ENCODE measurements around the gene HTR6.

Gene HTR6

DNA sequence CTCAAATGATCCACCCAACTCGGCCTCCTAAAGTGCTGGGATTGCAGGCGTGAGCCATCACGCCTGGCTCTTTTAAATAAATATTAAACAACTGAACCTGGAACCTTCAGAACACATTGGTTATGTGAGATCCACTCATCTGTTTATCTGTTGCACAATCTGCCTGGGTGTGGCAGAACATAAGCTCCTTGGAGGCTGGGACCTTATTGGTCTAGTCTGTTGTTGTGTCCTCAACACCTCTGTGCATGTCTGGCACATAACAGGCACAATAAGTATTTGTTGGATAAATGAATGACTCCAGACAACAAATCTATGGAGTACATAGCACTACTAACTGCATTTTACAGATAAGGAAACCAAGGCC lies 24.7 kb upstream of the HTR6 start:
- peak; percentile 2 for DNase-seq

DNA sequence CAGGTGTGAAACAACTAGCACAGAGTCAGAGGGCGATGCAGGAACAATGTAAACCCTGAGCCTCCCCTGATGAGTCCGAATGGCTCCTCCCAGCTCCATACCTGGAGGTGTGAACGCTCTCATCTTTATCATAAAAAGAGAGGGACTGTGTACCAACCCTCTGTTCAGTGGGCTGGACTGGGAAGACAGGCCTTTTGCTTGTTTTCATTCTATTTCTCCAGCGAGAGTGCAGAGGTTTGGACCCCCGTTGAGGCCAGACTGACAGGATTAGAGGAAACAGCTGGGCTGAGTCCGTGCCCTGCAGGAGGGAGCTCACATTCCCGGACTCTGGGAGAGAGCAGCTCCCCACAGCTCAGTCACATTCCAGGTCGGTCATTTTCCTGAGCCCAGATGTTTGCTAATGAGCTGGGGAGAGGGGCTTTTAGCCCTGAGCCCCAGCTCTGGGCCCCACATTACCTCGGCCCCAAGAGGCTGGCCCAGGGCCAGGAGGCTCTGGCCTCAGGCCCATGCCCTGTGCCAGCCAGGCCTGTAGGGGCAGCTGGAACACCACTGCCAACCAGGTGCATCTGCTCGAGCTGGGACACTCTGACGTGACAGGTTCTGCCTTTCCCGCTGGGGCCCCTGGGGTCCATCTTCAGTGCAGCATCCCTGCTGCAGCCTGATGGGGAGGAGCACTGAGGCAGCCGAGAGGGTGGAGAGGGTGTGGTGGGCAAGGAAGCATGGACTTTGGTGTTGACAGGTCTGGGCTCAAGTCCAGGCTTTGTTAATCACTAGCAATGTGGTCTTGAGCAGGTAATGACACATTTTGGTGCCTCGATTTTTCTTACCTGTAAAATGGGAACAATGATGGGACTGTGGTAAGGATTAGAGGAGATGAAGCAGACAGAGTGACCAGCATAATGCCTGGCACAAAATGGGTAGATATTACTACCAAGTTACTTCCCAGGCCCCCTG lies 24.0 kb upstream of the HTR6 start:
- DNase-seq = peak; percentile 88

DNA sequence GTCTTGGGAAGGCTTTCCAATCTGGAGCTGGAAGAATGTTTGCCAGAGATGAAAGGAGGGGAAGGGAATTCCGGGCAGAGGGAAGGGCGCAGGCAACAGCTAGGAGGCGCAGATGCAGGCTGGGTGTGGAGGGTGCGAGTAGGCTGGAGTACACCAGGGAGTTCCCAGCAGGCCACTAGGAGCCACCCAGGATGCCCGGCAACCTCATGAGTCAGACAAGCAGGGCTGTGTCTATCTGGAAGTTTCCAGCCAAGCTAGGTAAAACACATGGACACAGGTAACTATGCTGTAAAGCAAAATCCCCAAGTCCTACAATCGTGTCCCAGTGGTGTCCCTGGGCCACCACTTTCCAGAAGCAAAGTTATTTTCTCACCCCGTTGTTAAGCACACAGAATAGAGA lies 21.6 kb upstream of the HTR6 start:
- peak; percentile 4 for DNase-seq

DNA sequence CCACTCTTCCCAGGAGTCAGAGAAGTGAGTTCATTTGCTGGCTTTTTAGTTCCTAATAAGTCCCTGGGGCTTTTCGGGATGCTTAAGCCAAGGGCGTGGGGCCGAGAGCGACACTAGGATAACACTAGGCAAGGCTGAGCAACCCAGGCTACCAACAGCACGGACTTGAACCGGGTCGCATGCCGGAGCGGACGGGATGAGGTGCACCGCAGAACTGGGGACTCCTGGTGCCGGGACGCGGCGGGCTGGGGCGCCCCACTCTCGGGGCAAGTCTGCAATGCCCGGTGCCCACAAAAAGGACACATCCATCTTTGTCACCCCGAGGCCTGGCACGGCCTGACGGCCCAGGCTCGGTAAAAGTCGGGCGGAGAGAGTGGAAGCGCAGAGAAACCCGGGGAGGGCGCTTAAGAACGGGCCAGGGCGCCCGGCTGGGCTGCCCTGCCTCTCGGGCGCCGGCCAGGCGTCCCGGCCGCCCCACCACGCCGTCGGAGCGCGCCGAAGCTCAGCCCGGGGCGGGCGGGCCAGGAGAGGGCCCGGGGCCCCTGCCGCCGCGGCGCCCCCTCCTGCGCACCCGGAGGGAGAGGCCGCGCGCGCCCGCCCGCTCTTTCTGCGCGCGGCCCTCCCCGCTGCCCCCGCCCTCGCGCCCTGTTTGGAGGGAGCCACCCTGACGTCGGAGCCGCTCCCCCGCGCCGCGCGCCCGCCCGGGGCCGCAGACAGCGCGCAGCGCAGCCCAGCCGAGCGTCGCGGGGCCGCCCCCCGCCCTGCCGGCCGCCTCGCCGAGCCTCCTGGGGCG lies 20.9 kb upstream of the HTR6 start, which contains the start of gene NBL1:
TSS of gene NBL1 (plus strand) at position 710 of the 793 bp plus-strand sequence. CDS start 10,720 bp downstream, outside the sequence.
- DNase-seq = peak; percentile 54

DNA sequence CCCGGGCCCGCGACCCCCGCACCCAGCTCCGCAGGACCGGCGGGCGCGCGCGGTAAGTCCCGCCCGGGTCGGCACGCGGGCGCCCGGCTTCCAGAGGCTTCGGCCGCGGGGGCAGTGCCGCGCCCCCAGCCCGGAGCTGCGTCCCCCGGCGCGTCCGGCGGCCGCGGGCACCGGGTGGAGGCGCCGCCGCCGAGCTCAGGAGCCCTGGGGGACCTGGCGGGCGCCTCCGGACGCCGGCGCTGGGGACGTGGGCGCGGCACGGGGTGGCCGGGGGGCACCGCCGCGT lies 20.3 kb upstream of the HTR6 start:
- no peak for DNase-seq

DNA sequence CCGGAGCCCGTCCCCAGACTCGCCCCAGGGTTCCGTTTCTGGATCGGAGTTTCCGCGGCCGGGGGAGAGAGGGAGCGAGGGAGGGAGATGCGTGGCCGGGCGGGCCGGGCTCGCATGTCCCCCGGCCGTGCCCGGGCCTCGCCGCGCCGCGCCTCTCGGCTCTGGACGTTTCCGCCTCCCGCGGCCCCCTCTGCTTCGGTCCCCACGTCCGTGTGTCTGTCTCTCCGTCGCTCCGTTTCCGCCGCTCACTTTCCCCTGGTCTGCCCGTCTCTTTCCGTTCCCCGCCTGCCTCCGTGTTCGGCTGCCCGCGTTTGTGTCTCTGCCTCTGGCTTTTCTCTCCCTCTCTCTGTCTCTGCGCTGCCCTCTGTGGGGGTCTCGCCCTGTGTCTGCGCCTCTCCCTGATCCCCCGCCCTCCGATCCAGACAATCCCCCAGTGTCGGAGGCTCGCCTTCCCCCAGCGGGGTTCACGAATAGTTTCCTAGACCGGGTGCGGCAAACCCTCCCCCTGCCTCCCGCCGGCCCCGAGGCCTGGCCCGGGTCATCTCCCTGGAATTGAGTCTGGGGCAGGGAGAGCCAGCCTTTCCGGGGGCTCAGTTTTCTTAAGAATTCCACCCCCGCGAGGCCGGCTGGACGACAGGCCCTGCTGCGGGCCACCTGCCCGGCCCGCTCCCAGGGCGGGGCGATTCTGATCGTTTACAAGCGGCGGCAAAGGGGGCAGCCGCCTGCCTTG lies 19.8 kb upstream of the HTR6 start:
- DNase-seq = peak; percentile 34

DNA sequence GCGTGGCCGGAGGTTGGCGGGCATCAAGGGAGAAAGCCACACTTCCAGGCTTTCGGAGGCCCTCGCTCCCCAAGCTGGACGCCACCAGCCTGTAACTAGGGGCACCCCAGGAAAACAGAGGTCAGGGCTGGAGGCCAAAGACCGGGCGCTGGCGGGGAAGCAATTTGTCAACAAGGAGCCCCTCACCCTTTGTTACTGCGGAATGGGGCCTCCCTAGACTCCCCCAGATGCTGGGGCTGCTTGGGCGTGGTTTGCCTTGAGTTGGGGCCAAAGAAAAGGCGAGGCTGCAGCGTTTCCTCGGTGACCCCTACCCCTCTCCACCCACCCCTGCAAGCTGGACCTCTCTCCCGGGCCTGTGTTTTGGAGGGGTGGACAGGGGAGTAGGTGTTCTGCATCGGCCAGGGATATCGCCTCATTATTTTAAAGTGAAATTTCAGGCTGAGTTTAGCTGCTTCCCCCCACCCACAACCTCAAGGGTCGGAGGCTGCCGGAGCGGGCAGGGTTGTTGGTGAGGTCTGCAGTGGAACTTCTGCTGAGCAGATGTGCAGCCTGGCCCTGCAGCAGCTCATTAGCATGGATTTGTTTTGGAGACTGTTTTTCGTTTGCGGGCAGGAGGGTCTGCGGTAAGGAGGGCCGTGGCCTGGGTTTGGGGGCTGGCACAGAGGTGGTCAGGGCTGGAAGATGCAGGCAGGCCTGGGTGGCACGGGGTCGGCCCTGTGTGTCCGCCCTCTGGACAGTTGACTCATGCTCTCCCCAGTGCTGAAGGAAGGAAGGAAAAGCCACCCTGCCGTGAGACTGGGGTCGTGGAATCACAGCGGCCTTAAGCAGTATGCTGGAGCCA lies 19.0 kb upstream of the HTR6 start:
- DNase-seq = no peak

DNA sequence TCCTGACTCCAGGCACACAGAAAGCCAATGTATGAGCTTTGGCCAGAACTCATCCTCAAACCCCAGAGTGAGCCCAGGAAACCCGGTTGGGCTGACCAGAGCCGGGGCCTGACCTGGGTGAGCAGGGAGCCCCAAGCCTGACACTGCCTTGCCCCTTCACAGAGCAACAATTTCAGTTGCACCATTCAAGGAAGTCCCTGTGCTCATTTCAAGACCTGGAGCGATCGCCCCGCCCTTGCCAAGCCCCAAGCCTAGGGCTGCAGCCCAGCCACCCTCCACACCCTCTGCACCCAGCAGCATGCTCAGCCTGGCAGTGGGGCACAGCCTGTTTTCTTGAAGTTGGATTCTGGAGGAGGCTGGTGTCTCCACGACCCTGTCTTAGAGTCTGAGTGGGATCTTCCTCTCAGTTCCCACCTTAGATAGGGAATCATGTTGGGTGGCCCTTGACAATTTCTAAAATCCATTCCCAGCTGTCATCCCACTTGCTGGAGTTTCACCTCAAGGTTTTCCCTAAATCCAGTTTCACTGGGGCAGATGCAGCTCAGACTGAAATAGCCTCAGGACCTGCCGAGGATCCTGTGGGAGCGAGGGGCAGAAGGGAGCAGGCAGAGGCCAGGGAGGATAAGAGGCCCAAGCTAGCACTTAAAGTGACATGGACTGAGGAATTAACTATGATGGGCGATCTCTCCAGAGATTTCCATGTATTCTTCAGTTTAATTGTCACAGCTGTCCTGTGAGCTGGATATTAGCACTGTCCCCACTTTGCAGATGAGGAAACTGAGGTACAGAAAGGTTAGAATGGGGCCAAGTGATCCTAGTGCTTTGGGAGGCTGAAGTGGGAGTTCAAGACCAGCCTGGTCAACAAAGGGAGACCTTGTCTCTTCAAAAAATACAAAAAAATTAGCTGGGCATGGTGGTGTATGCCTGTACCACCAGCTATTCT lies 18.0 kb upstream of the HTR6 start:
- DNase-seq = peak; percentile 40

DNA sequence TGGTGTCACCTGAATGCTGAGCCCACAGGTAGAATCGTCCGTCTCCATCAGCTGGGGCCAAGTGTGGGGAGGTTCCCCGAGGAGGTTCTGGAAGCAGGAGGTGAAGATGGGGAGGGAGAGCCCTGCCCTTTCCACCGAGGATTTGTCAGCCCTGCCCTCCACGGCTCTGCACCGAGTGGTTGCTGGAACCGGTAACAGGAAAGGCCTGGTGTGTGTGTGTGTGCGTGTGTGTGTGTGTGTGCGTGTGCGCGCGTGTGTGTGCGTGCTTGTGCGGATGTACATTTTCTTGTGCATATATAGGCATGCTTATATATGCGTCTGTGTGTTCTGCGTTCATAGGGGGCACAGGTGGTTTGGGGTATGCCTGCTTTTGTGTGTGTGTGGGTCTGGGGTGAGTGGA lies 17.0 kb upstream of the HTR6 start:
- no peak for DNase-seq

DNA sequence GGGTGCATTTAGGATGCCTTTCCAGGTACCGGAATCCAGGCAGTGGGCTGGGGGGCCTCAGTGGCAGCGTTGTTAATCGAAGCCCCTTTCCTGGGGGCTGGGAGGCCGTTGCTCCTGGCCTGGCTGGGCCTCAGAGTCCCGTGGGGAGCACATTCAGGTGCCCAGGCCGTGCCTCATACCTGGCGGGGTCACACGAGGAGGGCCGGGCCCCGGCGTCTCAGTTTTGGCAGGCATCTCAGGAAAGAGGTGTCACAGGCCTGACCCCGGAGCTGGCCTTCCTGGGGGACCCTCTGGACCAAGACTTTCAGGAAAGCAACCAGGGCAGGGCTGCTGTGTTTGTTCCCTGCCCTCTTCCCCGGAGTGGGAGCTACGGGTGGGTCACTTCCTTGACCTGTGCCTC lies 16.4 kb upstream of the HTR6 start:
- DNase-seq = no peak

DNA sequence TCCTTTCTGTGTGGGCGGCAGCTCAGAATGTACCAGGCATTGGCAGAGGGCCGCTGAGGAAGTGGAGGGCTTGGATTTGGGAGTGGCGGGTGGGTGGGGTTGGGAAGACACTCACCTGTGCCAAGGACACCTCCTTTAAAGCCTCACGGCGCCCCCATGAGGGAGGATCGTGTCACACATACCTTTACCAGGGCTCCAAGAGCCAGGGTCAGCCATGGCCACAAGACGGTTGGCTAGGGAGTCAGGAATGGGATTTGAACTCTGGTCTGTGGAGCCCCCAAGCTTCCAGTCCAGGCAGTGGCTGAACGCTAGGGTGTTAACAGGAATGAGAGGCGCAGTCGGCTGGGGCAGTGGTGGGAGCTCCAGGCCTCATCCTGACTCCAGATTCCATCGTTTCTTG lies 16.0 kb upstream of the HTR6 start:
- no peak for DNase-seq

DNA sequence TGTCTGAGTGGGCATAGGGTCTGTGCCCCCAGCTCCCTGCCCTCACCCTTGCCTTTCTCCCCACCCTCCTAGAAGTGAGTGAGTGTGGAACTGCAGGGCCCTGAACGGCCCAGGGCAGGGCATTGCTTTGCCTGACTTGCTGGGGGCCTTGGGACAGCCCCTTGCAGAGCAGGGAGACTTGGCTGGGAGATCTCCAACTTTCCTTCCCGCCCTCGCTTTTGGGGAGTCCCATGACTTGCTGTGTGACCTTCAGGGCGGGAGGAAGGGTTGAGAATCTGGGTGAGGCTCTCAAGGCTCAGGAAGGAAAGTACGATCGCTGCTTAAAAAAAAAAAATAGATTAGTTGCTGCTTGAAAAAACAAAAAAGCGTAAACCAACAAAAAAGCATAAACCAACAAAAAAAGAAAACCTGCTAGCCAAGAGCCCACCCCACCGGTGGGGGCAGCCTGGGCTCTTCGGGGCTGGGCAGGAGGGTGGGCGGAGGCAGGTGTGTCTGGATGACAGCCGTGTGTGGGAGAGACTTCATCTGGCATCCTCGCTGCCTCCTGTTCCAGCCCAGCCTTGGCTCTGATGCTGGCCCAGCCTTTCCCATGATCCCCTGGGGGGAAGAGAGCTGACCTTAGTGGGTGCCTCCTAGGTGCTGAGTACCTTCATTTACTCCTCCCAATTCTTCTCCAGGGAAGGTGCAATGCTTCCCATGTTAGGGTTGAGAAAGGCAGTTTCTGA lies 14.1 kb upstream of the HTR6 start:
- DNase-seq = no peak

DNA sequence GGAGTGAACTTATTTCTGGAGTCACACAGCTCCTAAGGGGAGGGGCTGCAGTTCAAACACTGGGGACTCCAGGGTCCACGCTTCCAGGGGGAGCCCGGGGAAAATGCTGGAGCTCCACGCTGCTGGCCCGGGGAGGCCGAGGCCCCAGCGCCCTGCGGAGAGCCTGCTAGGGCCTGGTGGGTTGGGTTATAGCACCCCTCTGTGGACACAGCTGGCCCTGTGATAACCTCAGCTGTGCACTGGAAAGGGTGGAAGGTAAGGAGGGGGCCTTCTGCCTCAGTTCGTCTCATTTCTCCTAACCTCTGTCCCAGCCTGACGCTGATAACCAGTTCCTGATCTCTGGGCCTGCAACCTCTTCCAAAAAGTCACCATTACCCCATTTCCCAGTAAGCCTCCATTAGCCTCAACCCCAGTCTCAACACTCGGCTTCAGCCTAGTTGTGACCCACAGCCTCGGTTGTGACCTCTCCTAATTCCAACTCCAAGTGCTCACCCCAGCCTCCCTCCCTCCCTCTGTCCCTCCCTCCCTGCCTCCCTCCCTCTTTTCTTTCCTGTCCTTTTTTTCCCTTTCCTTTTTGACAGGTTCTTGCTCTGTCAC lies 13.4 kb upstream of the HTR6 start:
- DNase-seq = peak; percentile 77

DNA sequence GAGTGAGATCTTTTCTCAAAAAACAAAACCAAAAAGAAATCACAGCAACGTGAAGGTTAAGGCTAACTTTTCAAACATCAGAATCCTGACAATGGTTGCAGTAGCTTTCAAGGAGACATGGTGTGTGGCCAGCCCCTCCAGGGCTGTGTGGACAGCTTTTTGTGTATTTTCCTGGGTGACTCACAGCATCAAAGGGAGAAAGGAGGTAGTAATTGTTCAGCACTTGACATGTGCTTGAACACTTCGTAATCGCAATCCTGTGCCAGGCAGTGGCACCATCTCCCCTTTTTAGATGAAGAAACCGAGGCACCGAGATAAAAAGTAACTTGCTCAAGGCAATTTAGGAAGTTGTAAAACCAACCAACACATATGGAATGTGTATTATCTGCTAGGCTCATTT lies 10.3 kb upstream of the HTR6 start:
- no peak for DNase-seq

DNA sequence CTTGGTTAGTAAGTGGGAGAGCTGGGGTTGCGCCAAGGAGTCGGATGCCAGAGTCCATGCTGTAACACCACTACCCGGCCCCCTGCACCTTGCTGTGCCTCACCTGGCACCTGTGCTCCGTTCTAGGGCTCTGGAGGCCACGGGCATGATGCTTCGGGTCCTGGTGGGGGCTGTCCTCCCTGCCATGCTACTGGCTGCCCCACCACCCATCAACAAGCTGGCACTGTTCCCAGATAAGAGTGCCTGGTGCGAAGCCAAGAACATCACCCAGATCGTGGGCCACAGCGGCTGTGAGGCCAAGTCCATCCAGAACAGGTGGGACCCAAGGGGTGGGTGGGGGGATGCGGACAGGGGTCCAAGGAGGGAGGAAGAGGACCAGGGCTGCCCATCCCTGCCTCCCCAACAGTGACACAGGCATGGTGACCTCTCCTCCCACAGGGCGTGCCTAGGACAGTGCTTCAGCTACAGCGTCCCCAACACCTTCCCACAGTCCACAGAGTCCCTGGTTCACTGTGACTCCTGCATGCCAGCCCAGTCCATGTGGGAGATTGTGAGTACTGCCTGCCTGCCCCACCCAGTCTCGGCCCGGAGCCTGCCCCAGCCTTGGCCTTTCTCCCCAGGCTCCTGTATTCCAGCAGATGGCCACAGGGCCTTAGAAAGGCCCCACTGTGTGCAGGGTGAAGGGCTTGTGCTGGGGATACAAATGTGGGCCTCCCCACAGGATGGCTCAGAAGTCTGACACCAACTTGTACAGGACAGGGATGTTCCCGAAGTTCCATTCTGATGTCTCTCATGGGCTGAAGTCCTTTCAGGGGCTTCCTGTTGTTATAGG lies 9.6 kb upstream of the HTR6 start:
- DNase-seq = peak; percentile 61

DNA sequence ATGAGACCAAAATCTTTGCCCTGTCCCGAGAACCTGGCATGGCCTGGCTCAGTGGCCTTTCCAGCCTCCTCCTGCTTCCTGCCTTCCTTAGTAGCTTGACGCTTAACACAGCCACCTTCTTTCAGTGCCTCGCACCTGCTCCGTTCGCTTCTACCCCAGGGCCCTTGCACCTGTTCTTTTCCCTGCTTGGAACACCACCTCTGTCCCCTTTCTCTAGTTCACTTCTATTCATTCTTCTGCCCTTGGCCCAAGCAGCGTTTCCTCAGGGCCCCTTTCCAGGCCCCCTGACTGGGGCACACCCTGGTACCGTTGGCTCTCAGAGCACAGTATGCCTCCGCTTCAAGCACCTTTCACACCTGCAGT lies 9.0 kb upstream of the HTR6 start:
- no peak for DNase-seq

DNA sequence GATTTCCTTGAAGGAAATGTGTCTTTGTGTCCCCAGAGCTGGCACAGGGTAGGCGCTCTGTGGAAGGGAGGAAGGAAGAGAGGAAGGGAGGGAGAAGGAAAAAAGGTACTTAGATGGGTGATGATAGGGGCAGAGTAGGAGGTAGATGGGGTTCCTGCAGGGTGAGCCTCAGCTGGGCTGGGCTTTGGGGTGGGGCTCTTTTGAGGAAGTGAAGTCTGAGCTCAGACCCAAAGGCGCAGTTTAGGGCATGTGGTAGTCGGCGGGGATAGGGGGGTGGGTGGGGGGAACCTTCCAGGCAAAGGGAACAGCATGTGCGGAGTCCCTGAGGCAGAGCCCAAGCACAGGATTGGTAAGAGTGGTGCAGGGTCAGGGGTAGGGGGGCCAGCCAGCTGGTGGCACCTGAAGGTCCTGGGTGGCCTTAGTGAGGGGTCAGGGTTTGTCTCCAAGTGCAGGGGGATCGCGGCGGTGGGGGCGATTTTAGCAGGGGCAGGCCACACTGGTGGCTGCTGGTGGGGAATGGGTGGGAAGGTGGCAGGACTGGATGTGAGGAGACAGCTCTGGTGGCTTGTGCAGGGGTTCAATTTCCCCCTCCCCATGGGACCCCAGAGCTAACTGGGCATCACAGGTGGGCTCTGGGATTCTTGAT lies 8.4 kb upstream of the HTR6 start:
- no peak for DNase-seq

DNA sequence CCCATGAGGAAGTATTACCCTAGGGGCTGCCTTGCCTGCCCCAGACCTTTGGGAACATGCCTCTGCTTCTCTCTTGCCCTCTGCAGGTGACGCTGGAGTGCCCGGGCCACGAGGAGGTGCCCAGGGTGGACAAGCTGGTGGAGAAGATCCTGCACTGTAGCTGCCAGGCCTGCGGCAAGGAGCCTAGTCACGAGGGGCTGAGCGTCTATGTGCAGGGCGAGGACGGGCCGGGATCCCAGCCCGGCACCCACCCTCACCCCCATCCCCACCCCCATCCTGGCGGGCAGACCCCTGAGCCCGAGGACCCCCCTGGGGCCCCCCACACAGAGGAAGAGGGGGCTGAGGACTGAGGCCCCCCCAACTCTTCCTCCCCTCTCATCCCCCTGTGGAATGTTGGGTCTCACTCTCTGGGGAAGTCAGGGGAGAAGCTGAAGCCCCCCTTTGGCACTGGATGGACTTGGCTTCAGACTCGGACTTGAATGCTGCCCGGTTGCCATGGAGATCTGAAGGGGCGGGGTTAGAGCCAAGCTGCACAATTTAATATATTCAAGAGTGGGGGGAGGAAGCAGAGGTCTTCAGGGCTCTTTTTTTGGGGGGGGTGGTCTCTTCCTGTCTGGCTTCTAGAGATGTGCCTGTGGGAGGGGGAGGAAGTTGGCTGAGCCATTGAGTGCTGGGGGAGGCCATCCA lies 7.8 kb upstream of the HTR6 start:
- DNase-seq = peak; percentile 42
